Adipocyte (in vitro differentiated cells): ENCODE measurements around the gene ASTL.

Experiments
- DNase-seq: peaks from one replicate; pipeline ENCODE4 v3.0.0-alpha.2; 2015; ENCODE audit warnings: low read depth
- H3K27me3 ChIP-seq: replicated peaks from 2 replicates; pipeline ENCODE4 v1.7.0; 2013; ENCODE audit warnings: mild to moderate bottlenecking, low read length, moderate library complexity; ENCODE audit not compliant: control insufficient read depth, insufficient read depth
- H3K36me3 ChIP-seq: 2 replicates; pipeline ENCODE4 v1.7.0; 2013; ENCODE audit warnings: low read length, mild to moderate bottlenecking, moderate library complexity; ENCODE audit not compliant: control insufficient read depth, insufficient read depth, severe bottlenecking
- H3K4me1 ChIP-seq: 2 replicates; pipeline ENCODE4 v1.7.0; 2013; ENCODE audit warnings: mild to moderate bottlenecking, low read length, moderate library complexity; ENCODE audit not compliant: control insufficient read depth, insufficient read depth
- H3K4me3 ChIP-seq: 2 replicates; pipeline ENCODE4 v1.7.0; 2013; ENCODE audit warnings: mild to moderate bottlenecking, low read length, moderate library complexity
- H3K9ac ChIP-seq: 2 replicates; pipeline ENCODE4 v1.7.0; 2013; ENCODE audit warnings: mild to moderate bottlenecking, low read length, moderate library complexity
- H3K9me3 ChIP-seq: 2 replicates; pipeline ENCODE4 v1.7.0; 2013; ENCODE audit warnings: mild to moderate bottlenecking, low read length, moderate library complexity; ENCODE audit not compliant: control insufficient read depth

The ASTL gene

DNA sequence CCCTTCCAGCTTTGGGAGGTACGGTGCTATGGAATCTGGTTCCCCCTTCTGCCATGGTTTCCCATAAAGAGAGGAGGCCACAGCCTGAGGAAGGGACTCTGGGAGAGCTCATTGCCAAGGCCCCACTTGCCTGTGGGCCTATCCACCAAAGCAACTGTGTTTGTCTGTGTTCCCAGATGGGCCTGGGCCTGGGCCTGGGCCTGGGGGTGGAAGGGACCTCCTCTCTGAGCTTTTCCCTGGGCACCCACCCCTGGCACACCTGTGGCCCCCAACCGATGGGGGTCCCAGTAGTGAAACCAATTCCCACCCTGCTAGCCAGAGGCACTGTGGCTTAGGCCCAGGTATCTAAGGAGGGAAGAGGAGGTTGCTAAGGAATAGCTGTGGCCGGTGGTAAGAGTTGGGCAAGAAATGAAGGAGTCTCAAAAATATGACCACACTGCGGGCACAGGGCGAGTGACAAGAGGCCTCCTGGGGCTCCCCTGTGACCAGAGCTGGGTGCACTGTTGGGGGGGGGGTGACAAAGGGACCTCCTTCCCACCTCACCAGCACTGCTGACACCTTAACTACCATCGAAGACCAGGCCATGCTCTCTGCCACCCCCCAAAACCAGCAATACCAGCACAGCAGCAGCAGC is 11.8 kb upstream of the ASTL start:
- peaks cover 14% of the 10 kb centered on the region for H3K4me1 ChIP-seq
- H3K27me3 ChIP-seq, result no peaks in the 10 kb centered on the region
- H3K9me3 ChIP-seq, result no peaks in the 10 kb centered on the region
- DNase-seq, result no peak
- H3K4me3 ChIP-seq, result no peak overlapping the region
- no peaks in the 10 kb centered on the region for H3K36me3 ChIP-seq
- no peak overlapping the region for H3K9ac ChIP-seq

DNA sequence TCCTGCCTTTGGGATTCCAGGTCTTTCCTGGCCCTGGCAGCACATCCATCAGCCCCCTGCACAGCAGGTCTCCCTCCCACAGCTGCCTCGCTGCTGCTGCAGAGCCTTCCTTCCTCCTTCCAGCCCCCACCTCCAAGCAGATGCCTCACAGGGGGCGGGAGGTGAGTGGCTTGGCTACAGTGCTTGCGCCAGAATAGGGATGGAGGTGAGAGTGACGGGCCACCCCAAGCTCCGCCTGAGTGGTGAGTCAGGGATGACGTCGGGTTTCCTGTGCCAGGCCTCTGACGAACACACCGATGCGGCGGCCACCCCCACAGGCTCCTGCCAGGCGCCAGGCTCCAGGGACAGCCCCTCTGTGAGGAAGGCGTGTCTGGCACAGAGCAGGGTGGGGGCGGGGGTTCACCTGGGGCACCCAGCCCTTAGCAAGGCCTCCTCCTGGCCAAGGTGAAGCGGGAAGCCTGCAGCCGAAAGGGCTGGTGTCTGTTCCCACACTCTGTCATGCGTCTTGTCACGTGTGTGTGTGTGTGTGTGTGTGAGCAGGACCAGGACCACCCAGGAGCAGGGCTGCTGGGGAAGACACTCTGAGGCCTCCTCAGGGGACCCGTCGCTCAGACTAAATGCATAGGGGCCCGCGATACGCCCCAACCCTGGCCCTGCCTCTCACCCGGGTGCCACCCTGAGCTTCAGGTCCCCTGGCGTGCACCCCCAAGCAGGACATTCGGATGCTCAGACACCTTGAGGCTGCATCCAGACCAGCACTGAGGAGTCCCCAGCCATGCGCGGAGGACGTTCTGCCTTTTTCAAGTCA is 10.3 kb upstream of the ASTL start:
- Histone ChIP-seq H3K4me1 (peaks cover 20% of the 10 kb centered on the region), H3K9me3 (no peaks in the 10 kb centered on the region), H3K9ac (no peak overlapping the region), H3K4me3 (no peak overlapping the region), H3K27me3 (no peaks in the 10 kb centered on the region), H3K36me3 (no peaks in the 10 kb centered on the region)
- DNase-seq, result peak; percentile 51

DNA sequence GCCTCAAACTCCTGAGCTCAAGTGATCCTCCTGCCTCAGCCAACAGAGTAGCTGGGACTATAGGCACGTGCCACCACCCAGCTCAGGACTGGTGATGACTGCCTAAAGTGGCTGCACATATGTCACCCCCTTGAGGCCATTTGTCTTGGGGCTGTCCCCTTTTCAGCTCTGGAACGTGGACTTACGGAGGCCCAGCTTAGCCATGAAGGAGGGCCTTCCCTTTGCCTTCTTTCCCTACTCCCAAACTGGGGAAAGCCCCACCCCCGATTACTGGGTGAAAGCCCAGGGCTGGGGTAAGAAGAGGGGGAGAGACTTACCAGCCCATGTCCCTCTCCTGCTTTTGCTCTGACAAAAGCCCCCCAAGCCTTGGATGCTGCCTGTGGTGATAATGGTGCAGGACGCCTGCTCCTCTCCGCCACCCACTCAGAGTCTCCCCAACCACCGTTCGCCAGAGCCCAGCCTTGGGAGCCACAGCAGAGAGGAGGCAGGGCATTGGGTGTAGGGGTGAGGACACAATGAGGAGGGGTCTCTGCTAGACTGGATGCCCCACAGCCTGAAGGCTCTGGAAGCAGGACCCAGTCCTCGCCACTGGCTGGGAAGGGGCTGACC is 9.4 kb upstream of the ASTL start:
- no peak overlapping the region for H3K9ac ChIP-seq
- H3K4me1 ChIP-seq, result peaks cover 20% of the 10 kb centered on the region
- H3K9me3 ChIP-seq, result no peaks in the 10 kb centered on the region
- no peak overlapping the region for H3K4me3 ChIP-seq
- DNase-seq, result no peak
- no peaks in the 10 kb centered on the region for H3K36me3 ChIP-seq
- no peaks in the 10 kb centered on the region for H3K27me3 ChIP-seq

DNA sequence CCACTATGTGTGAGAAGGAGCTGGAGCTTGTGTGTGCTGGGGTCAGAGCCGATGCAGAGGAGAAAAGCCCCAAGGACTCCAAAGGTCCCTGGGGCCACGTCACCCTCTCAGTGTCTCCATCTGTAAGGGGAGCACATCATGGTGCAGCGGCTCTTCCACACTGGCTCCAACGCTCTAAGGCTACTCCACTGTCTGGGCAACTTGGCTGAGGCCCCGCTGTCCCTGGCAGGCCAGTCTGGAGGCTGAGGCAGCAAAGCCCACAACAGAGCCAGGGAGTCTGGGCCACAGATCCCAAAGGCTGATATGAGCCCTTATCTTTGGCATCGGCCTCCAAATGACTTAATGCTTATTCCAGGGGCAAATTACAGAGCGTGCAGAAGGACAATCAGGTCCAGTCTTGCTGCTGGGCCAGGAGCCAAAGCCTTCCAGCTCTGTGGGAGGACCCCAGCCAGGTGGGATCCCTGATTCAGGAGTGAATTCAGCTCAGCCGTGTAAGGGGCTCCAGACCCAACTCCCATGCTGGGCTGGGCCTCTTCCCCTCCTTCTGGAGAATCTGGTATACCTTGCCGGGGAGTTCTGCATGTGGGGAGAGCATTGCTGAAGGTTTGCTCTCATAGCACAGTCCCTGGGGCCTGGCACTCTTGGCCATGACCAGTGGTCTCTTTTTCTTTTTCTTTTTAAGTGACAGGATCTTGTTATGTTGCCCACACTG is 8.7 kb upstream of the ASTL start:
- H3K27me3 ChIP-seq, result no peaks in the 10 kb centered on the region
- H3K9me3 ChIP-seq, result no peaks in the 10 kb centered on the region
- H3K9ac ChIP-seq, result no peak overlapping the region
- H3K4me1 ChIP-seq, result peaks cover 20% of the 10 kb centered on the region
- no peak for DNase-seq
- H3K4me3 ChIP-seq, result no peak overlapping the region
- no peaks in the 10 kb centered on the region for H3K36me3 ChIP-seq

DNA sequence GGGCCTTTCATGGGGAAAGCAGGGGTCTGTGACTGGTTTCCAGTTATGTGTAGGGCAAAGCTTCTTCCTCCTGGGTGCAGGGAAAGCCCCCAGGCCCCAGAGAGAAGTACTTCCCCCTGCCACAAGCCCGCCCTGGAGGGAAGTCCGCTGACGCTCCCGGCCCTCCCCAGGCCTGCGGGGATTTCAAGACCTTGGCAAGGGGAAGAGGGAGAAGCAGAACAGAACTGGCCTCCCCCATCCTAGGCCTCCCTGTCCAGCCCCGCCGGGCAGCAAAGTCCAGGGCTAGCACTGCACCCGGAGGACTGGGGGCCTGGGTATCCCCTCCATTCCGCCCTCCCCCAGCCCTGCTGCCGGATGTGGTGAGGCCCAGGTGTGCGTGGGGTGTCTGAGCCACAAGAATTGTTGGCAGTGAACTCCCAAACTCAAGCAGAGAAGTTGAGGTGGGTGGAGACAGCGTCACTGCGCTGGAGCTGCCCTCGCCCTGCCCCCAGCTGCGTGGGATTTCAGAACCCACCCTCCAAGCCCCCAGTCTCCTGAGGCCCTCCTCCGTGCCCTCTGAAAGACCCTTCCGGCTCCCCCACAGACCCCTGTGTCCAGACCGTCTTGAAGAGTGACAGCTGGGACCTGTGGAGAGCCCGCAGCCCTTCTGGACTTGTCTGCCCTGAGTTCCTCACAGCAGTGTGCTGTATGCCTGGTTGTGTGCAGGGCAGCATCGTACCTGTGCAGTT is 8.0 kb upstream of the ASTL start:
- Histone ChIP-seq H3K4me1 (peaks cover 20% of the 10 kb centered on the region), H3K36me3 (no peaks in the 10 kb centered on the region), H3K9me3 (no peaks in the 10 kb centered on the region), H3K4me3 (no peak overlapping the region), H3K9ac (no peak overlapping the region), H3K27me3 (no peaks in the 10 kb centered on the region)
- no peak for DNase-seq

DNA sequence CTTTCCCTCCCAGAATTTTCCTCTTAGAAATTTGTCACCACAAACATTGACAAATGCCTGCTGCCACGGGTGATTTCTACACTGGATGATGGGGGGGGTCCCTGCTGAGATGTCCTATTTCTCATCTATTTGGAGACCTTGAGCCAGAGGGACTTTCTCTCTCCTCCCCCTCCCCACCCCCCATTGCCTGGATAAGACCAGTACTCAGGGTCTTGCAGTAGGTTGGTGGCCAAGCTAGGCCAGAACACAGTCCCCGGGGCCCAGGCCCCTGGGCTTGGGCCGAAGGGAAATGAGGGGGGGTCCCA is 7.5 kb upstream of the ASTL start:
- Histone ChIP-seq H3K9ac (no peak overlapping the region), H3K36me3 (no peaks in the 10 kb centered on the region), H3K27me3 (no peaks in the 10 kb centered on the region), H3K4me1 (peaks cover 20% of the 10 kb centered on the region), H3K4me3 (peak overlapping the region; percentile 80), H3K9me3 (no peaks in the 10 kb centered on the region)
- no peak for DNase-seq

DNA sequence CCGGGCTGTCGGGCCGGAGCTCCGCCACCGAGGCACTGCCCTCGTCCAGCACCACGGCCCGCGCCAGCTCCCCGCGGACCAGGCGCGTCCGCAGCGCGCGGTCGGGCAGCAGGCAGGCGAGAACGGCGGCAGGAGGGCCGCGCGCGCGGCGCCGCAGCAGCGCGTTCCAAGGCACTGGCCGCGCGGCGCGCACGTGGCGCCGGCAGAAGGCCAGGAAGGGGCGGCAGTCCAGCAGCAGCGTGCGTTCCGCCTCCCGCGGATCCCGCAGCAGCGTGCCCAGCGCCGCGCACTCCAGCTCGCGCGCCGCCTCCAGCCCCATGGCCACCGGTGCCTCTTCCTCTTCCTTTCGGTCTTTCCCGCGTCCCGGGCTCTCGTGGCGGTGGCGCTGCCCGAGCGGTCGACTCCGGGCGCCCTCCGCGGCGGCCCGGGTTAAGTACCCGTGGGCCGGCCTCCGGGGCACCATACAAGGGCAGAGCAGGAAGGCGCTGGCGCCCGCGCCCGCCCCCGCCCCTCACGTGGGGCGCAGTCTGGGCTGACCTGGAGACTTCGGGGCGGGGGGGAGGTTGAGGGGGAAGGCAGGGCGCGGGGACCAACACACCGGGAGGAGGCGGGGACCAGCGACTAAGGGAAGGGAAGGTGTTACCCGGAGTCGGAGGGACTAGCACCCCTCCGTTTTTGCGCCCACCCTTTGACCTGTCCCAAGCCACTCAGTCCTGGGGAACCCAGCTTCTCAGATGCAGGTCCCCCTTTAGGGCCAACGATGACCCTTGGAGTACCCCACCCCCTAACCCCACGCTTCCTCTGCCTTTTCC is 6.9 kb upstream of the ASTL start, which contains the start of gene DUSP2:
Gene DUSP2, minus strand, starts transcription at position 405 of the 812 bp plus-strand sequence. Its CDS starts 86 bp downstream, at position 319.
- Histone ChIP-seq H3K9ac (peak within 1 kb of the TSS; percentile 73), H3K9me3 (no peaks in the 10 kb centered on the region), H3K4me3 (peak within 1 kb of the TSS; percentile 80), H3K4me1 (peaks cover 20% of the 10 kb centered on the region), H3K27me3 (no peaks in the 10 kb centered on the region), H3K36me3 (no peaks in the 10 kb centered on the region)
- peak; percentile 74 for DNase-seq

DNA sequence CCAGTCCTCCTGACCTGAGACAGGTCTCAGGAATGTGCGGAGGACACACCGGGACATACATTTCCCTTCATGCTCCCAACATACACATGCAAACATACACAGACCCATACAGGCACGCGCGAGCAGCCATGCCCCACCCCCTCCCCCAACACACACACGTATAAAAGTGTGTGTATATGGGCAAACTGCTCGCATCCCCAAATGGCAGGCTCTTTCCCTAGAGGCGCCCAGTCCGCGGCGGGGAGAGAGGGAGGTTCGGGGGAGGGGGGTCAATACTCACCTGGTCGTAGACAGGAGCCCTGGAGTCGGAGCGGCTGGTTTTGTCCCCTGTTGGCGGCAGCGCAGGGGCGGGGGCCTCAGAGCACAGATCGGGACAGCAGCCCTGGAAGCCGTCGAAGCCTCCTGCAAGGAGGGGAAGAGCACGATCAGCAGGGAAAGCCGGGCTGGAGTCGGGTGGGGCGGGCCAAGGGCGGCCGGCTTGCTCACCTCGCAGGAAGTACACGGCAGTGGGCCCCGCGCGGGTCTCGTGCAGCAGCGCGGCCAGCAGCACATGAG is 6.3 kb upstream of the ASTL start:
- H3K9ac ChIP-seq, result peak overlapping the region; percentile 73
- H3K4me1 ChIP-seq, result peaks cover 20% of the 10 kb centered on the region
- no peaks in the 10 kb centered on the region for H3K27me3 ChIP-seq
- no peaks in the 10 kb centered on the region for H3K9me3 ChIP-seq
- H3K36me3 ChIP-seq, result no peaks in the 10 kb centered on the region
- no peak for DNase-seq
- H3K4me3 ChIP-seq, result peak overlapping the region; percentile 80

DNA sequence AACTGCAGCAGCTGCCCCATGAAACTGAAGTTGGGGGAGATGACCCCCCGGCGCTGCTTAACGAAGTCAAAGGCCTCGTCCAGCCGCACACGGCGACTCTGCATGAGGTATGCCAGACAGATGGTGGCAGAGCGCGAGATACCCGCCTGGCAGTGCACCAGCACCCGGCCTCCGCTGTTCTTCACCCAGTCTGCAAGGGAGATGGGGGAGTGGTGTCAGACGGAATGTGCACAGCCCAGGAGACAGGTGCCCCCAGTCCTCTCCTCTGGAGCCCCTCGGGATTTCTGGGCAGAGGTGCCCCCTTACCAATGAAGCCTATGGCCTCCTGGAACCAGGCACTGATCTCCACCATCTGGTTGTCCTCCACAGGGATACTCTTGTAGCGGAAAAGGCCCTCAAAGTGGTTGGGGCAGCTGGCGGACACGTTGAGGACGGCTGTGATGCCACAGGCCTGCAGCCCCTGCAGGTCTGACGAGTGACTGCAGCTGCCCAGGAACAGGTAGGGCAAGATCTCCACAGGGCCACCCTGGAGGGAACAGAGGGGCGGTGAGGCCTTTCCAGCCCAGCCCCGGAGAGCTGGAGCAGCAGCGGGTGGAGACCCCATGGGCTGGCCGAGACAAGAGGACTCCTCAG is 5.7 kb upstream of the ASTL start:
- Histone ChIP-seq H3K4me1 (peaks cover 20% of the 10 kb centered on the region), H3K36me3 (no peaks in the 10 kb centered on the region), H3K27me3 (no peaks in the 10 kb centered on the region), H3K9ac (peak overlapping the region; percentile 73), H3K4me3 (peak overlapping the region; percentile 80), H3K9me3 (no peaks in the 10 kb centered on the region)
- no peak for DNase-seq
